ENCODE data around the gene FAM180B.

GRCh38 chr11:47595029-47595428 is 8.6 kb downstream of the FAM180B start:
- no peak for TF ChIP-seq MAX (IDR thresholded peaks at IDR 0.05)
- no peak for TF ChIP-seq EP300 (IDR thresholded peaks at IDR 0.05; ENCODE audit: borderline replicate concordance)
- TF ChIP-seq REST (IDR thresholded peaks at IDR 0.05; ENCODE audit: low read depth) = no peak
